Stimulated activated CD4-positive, alpha-beta T cell treated with anti-CD3 and anti-CD28 coated beads, Interleukin-2, amount 100 ng/mL, for 24 hours (primary cell): ENCODE data around the gene PCED1B.
"Not testable (repeated sequence)": the region's sequence is repeated elsewhere in the genome, so short reads cannot be mapped to it uniquely, and the experiment has no call there.

Experiments used
- DNase-seq, 2 donors: peaks; one replicate each; pipeline ENCODE4 v3.0.0-alpha.2; 2020

Gene PCED1B

GRCh38 chr12:47126246-47126645, 46.8 kb downstream of the PCED1B start:
- DNase-seq = no peak

GRCh38 chr12:47131011-47131410, 51.6 kb downstream of the PCED1B start:
- no peak for DNase-seq

GRCh38 chr12:47134005-47134404, 54.6 kb downstream of the PCED1B start:
- no peak for DNase-seq

- no peak for DNase-seq
Observed at GRCh38 chr12:47135578-47135977, 56.2 kb downstream of the PCED1B start.

- no peak for DNase-seq
Observed at GRCh38 chr12:47139000-47139681, 59.7 kb downstream of the PCED1B start.

GRCh38 chr12:47141459-47141858, 62.0 kb downstream of the PCED1B start:
- no peak for DNase-seq

GRCh38 chr12:47144769-47145168, 65.3 kb downstream of the PCED1B start:
- no peak for DNase-seq

- DNase-seq = no peak
Observed at GRCh38 chr12:47145188-47145587, 65.8 kb downstream of the PCED1B start.

GRCh38 chr12:47147739-47148138, 68.3 kb downstream of the PCED1B start:
- no peak for DNase-seq

- DNase-seq = no peak
Observed at GRCh38 chr12:47149146-47149545, 69.7 kb downstream of the PCED1B start.

GRCh38 chr12:47152095-47152494, 72.7 kb downstream of the PCED1B start:
- DNase-seq = no peak

GRCh38 chr12:47155457-47156166, 76.2 kb downstream of the PCED1B start:
- no peak for DNase-seq

GRCh38 chr12:47156167-47156736, 76.8 kb downstream of the PCED1B start:
- DNase-seq = no peak

- DNase-seq = no peak
Observed at GRCh38 chr12:47158792-47159191, 79.4 kb downstream of the PCED1B start.

GRCh38 chr12:47159348-47159747, 79.9 kb downstream of the PCED1B start:
- no peak for DNase-seq

- no peak for DNase-seq
Observed at GRCh38 chr12:47160316-47161244, 81.2 kb downstream of the PCED1B start.

GRCh38 chr12:47164116-47164515, 84.7 kb downstream of the PCED1B start:
- DNase-seq = no peak

GRCh38 chr12:47164724-47165439, 85.5 kb downstream of the PCED1B start:
- no peak for DNase-seq

GRCh38 chr12:47165934-47166333, 86.5 kb downstream of the PCED1B start:
- no peak for DNase-seq

GRCh38 chr12:47166365-47166764, 86.9 kb downstream of the PCED1B start:
- DNase-seq = no peak

GRCh38 chr12:47170281-47170680, 90.9 kb downstream of the PCED1B start:
- not testable (repeated sequence) for DNase-seq

GRCh38 chr12:47178014-47178413, 98.6 kb downstream of the PCED1B start:
- DNase-seq = no peak
